Aorta (tissue), 5 donors: ENCODE measurements around the gene SS18L1. TPM values are rescaled to one million over a fixed set of nuclear protein-coding genes. Genes with fewer than 3 reads are reported as not detected.

ENCODE experiments used
- ATAC-seq: fragments of 200-7000 bp; cut with Tn5 transposase; one replicate; pipeline ENCODE4 v1.9.1; 2022; ENCODE audit warnings: moderate library complexity; ENCODE audit not compliant: low FRiP score
- DNase-seq, 2 donors: peaks; one replicate each; pipeline ENCODE4 v3.0.0-alpha.2; 2020
- H3K27ac ChIP-seq, 2 donors: one replicate each; pipeline ENCODE4 v1.5.1; 2013; ENCODE audit warnings: low read length in 2 of 2, mild to moderate bottlenecking in 2 of 2, moderate library complexity in 2 of 2, control low read depth in 1 of 2, inconsistent platforms in 1 of 2, low read depth in 1 of 2
- H3K27me3 ChIP-seq, 2 donors: one replicate each; pipeline ENCODE4 v1.6.1; 2013; ENCODE audit warnings: control low read depth in 1 of 2, low read length in 1 of 2, mild to moderate bottlenecking in 1 of 2, moderate library complexity in 1 of 2; ENCODE audit not compliant: insufficient read depth in 2 of 2, control insufficient read depth in 1 of 2
- H3K36me3 ChIP-seq, 2 donors: one replicate each; pipeline ENCODE4 v1.6.1; 2013; ENCODE audit warnings: control low read depth in 1 of 2, low read length in 1 of 2, mild to moderate bottlenecking in 1 of 2; ENCODE audit not compliant: insufficient read depth in 2 of 2, control insufficient read depth in 1 of 2
- H3K4me1 ChIP-seq, 2 donors: one replicate each; pipeline ENCODE4 v1.6.1; 2013; ENCODE audit warnings: low read length in 2 of 2, control low read depth in 1 of 2, mild to moderate bottlenecking in 1 of 2, moderate library complexity in 1 of 2; ENCODE audit not compliant: insufficient read depth in 2 of 2, control insufficient read depth in 1 of 2
- H3K4me3 ChIP-seq, 2 donors: one replicate each; pipeline ENCODE4 v1.5.1; 2013; ENCODE audit warnings: low read length in 2 of 2, control low read depth in 1 of 2, mild to moderate bottlenecking in 1 of 2
- H3K9me3 ChIP-seq: one replicate; pipeline ENCODE4 v1.6.1; 2013; ENCODE audit warnings: mild to moderate bottlenecking, low read length; ENCODE audit not compliant: control insufficient read depth
- WGBS, 2 donors: extraction: QIAGEN DNeasy Blood & Tissue Kit; methylation state at CpG; one replicate each; pipeline ENCODE4 v1.1.7; 2013; 5-methylcytosine and 5-hydroxymethylcytosine counted together
- intact Hi-C, 2 donors: fragments of 100-400 bp; cut with DNase I; formaldehyde crosslinking; loops; one replicate each; pipeline versions ENCODE4 v1.14.2 to v1.15.0; 2022
- polyA plus RNA-seq, 2 donors: library from polyadenylated mRNA; stranded (reverse); fragments of 200-250 nt; gene quantifications; one replicate each; pipeline ENCODE4 v1.2.3, GENCODE V29; 2013
- total RNA-seq, 2 donors: library from RNA; stranded (reverse); fragmentation: NEBNext Ultra II Directional; extraction: Animal tissue kit (Norgen Biotek cat#: 25700); gene quantifications; one replicate each; pipeline ENCODE4 v1.2.1, GENCODE V29; 2021
- donor health status: healthy with polysubstance abuse.
- donor health status: Bipolar disorder and iron deficiency.
- donor health status: DM: no; HTN: no; CAD: no.
- donor health status: DM: no; HTN: no; CAD: no.
- donor health status: DM: yes; HTN: yes; CAD: no.

The SS18L1 gene
- total and polyA plus RNA-seq, 4 donors = 4.9 to 19.1 (median 11.1) TPM

DNA sequence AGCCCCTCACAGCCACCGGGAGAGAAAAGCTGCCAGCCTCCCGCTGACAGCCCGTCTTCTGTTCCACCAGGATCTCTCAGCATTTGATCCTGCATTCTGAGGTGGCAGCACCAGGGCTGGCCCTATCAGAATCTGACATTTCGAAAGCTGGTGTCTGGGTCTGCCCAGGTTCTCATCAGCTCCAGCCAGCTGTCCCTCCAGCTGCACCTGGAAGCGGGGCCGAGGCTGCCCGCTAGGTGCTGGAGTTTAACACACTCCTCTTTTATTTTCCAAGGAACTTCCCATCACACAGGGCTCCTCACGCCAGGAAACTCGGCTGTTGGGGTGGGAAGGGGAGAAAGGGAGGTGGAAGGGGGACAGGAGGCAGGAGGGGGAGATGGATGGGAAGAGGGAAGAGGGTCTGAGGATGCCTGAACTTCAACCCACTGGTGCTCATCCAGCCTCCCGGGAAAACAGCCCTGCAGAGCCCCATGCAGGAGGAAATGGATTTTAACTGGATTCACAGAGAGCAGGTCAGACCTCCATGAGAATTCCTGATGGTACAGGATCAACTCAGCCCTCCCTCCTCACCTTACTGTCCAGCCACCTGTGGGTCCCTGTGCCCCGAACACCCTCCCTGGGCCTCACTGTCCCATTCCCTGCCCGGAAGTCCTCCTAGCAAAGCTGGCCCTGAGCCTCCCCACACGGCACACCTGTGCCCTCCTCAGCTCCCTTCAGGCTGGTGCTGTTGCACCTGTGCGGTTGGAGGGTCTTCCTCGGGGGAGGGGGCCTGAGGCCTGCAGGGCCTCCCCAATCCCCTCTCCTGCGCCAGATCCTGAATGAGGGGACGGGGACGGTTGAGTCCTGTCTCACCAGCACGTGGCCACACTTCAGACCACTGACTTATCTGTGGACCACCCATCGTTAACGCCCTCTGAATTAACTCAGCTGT, 25.2 kb upstream of the SS18L1 start:
- Histone ChIP-seq H3K27ac (no peak overlapping the region), H3K4me1 (no peaks in the 10 kb centered on the region), H3K36me3 (no peaks in the 10 kb centered on the region), H3K4me3 (no peak overlapping the region), H3K27me3 (no peaks in the 10 kb centered on the region), H3K9me3 (no peaks in the 10 kb centered on the region)
- 80 to 81% methylated on average over 21 of the region's 21 CpGs for WGBS, 2 donors
- DNase-seq = no peak
- ATAC-seq = no peak
- intact Hi-C loops = loop anchor here in 1 of 2 donors (2.0 kb wide), 1 partner anchor 52 kb away; no protein-coding TSS in a partner anchor

GRCh38 chr20:62119115-62119514, 24.5 kb upstream of the SS18L1 start:
- H3K27ac ChIP-seq = no peak overlapping the region
- H3K4me3 ChIP-seq = no peak overlapping the region
- 79 to 82% methylated on average over 5 of the region's 5 CpGs for WGBS, 2 donors
- intact Hi-C loops = loop anchor here in 1 of 2 donors (2.0 kb wide), 1 partner anchor 52 kb away; no protein-coding TSS in a partner anchor
- no peaks in the 10 kb centered on the region for H3K9me3 ChIP-seq
- H3K36me3 ChIP-seq = no peaks in the 10 kb centered on the region
- no peak for ATAC-seq
- no peaks in the 10 kb centered on the region for H3K27me3 ChIP-seq
- no peak for DNase-seq
- peaks cover 0 to 2% of the 10 kb centered on the region in 2 donors for H3K4me1 ChIP-seq

GRCh38 chr20:62119591-62120364, 23.8 kb upstream of the SS18L1 start:
- H3K27ac ChIP-seq = peak overlapping the region in 1 of 2 donors; percentile 77
- WGBS, 2 donors = 27 to 28% methylated on average over 10 of the region's 10 CpGs
- intact Hi-C loops = loop anchor here (2.0 to 5.0 kb wide), 2 partner anchors 53 to 97 kb away; no protein-coding TSS in a partner anchor
- no peaks in the 10 kb centered on the region for H3K36me3 ChIP-seq
- peaks cover 0 to 2% of the 10 kb centered on the region in 2 donors for H3K4me1 ChIP-seq
- ATAC-seq (no peak), DNase-seq (no peak)
- no peaks in the 10 kb centered on the region for H3K27me3 ChIP-seq
- no peaks in the 10 kb centered on the region for H3K9me3 ChIP-seq
- no peak overlapping the region for H3K4me3 ChIP-seq

DNA sequence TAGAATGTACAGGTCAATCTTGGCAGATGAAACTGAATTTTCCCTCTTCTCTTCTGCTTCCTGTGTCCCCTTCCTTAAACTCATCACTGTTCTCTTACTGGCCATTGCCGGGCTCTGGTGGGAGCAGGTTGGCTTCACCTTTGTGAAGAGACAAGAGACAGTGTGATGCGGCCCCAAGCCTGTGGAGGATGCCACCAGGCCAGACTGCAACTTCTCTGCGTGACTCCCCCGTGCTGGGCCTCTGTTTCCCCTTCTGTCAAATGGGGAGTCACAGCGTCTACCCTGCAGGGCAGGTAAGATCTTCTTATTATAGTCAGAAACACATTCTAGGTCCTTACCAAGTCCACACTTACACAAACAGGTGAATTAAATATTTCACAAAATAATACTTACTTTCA, 23.2 kb upstream of the SS18L1 start:
- H3K27me3 ChIP-seq = no peaks in the 10 kb centered on the region
- peak overlapping the region in 1 of 2 donors; percentile 77 for H3K27ac ChIP-seq
- ATAC-seq = no peak
- peaks cover 0 to 3% of the 10 kb centered on the region in 2 donors for H3K36me3 ChIP-seq
- DNase-seq = no peak
- intact Hi-C loops = loop anchor here in 1 of 2 donors (5.0 kb wide), 1 partner anchor 98 kb away; no protein-coding TSS in a partner anchor
- H3K9me3 ChIP-seq = no peaks in the 10 kb centered on the region
- WGBS, 2 donors = 88 to 92% methylated on average over 5 of the region's 5 CpGs
- H3K4me1 ChIP-seq = peaks cover 0 to 2% of the 10 kb centered on the region in 2 donors
- H3K4me3 ChIP-seq = no peak overlapping the region

GRCh38 chr20:62120990-62121775, 22.4 kb upstream of the SS18L1 start:
- H3K4me3 ChIP-seq = peak overlapping the region; percentile 70
- whole genome bisulfite sequencing, 2 donors = 20 to 21% methylated on average over 45 of the region's 45 CpGs
- H3K4me1 ChIP-seq = peaks cover 0 to 2% of the 10 kb centered on the region in 2 donors
- peak overlapping the region; percentile 14 to 90 for H3K27ac ChIP-seq
- DNase-seq (peak; percentile 68 to 85), ATAC-seq (peak; percentile 27)
- H3K27me3 ChIP-seq = no peaks in the 10 kb centered on the region
- intact Hi-C loops = loop anchor here in 1 of 2 donors (5.0 kb wide), 1 partner anchor 99 kb away; no protein-coding TSS in a partner anchor
- no peaks in the 10 kb centered on the region for H3K9me3 ChIP-seq
- peaks cover 0 to 5% of the 10 kb centered on the region in 2 donors for H3K36me3 ChIP-seq

GRCh38 chr20:62121776-62122653, 21.6 kb upstream of the SS18L1 start, which contains the start of gene LSM14B:
LSM14B (plus strand) TSS chr20:62122475; CDS start chr20:62122667, 192 bp downstream.
- intact Hi-C loops = loop anchor here in 1 of 2 donors (1.0 to 5.0 kb wide), 2 partner anchors 55 to 100 kb away; no protein-coding TSS in a partner anchor
- H3K4me3 ChIP-seq = peak within 1 kb of the TSS; percentile 85 to 87

GRCh38 chr20:62122654-62123449, 20.7 kb upstream of the SS18L1 start:
- peak in 1 of 2 donors; percentile 65 for DNase-seq
- 0 to 1% methylated on average over 50 to 77 of the region's 77 CpGs for whole genome bisulfite sequencing, 2 donors
- Histone ChIP-seq H3K9me3 (no peaks in the 10 kb centered on the region), H3K36me3 (peaks cover 0 to 8% of the 10 kb centered on the region in 2 donors), H3K27ac (peak overlapping the region in 1 of 2 donors; percentile 42), H3K27me3 (no peaks in the 10 kb centered on the region), H3K4me3 (peak overlapping the region; percentile 85 to 87), H3K4me1 (peaks cover 0 to 2% of the 10 kb centered on the region in 2 donors)
- intact Hi-C loops = loop anchor here in 1 of 2 donors (1.0 to 5.0 kb wide), 2 partner anchors 56 to 101 kb away; no protein-coding TSS in a partner anchor
- ATAC-seq = no peak

More at GRCh38 chr20:62121776-62122653, 21.6 kb upstream of the SS18L1 start, which contains the start of gene LSM14B:
- DNase-seq = peak; percentile 97 to 98
- Histone ChIP-seq H3K36me3 (peaks cover 0 to 6% of the 10 kb centered on the region in 2 donors), H3K4me1 (peaks cover 0 to 2% of the 10 kb centered on the region in 2 donors), H3K27me3 (no peaks in the 10 kb centered on the region), H3K27ac (peak within 1 kb of the TSS; percentile 14 to 90), H3K9me3 (no peaks in the 10 kb centered on the region)
- 1% methylated on average over 77 to 124 of the region's 124 CpGs for WGBS, 2 donors
- peak; percentile 96 for ATAC-seq
